SK-N-SH treated with all-trans-retinoic acid at 6 μM for 48 hours (cell line): ENCODE measurements around the gene HS3ST3B1.

Experiments
- BACH2 ChIP-seq: fragments of 250-450 bp; sonication (Bioruptor Pico); IDR thresholded peaks from 2 replicates; pipeline ENCODE4 v1.9.0; 2021; ENCODE audit warnings: mild to moderate bottlenecking, borderline replicate concordance
- CREB5 ChIP-seq: fragments of 250-450 bp; sonication (Bioruptor Pico); IDR thresholded peaks from 2 replicates; pipeline ENCODE4 v1.5.1; 2020; ENCODE audit warnings: low read depth, mild to moderate bottlenecking, moderate library complexity
- CSRNP3 ChIP-seq: fragments of 250-450 bp; sonication (Bioruptor Pico); IDR thresholded peaks from 2 replicates; pipeline ENCODE4 v1.5.1; 2021; ENCODE audit warnings: mild to moderate bottlenecking, moderate library complexity
- TOX ChIP-seq: fragments of 250-450 bp; sonication (Bioruptor Pico); IDR thresholded peaks from 2 replicates; pipeline ENCODE4 v1.8.0; 2021; ENCODE audit warnings: mild to moderate bottlenecking, moderate library complexity, borderline replicate concordance
- ZFP30 ChIP-seq: fragments of 450-650 bp; formaldehyde crosslinking; IDR thresholded peaks from 2 replicates; pipeline ENCODE4 v1.5.0; 2022; ENCODE audit warnings: mild to moderate bottlenecking, moderate library complexity

- TF ChIP-seq TOX (CRISPR knock-in tag) (no peak), ZFP30 (no peak), CREB5 (no peak), BACH2 (CRISPR knock-in tag) (no peak), CSRNP3 (CRISPR knock-in tag) (no peak)
Measured at GRCh38 chr17:14316126-14316832, 15.4 kb downstream of the HS3ST3B1 start.
